Activated T-cell treated with anti-CD3 and anti-CD28 coated beads, Interleukin-2, amount 50 U/mL, for 48 hours (primary cell): ENCODE results near the gene MRPL55.

ENCODE experiments used
- DNase-seq, 2 experiments: peaks; one replicate each; pipeline ENCODE4 v3.0.0-alpha.2; 2020

Gene MRPL55

GRCh38 chr1:228147768-228148167, 38.7 kb upstream of the MRPL55 start:
- no peak for DNase-seq

- no peak for DNase-seq
Measured at GRCh38 chr1:228147151-228147693, 38.1 kb upstream of the MRPL55 start.

- DNase-seq = no peak
Measured at GRCh38 chr1:228146417-228147150, 37.5 kb upstream of the MRPL55 start.

GRCh38 chr1:228145463-228146416, 36.6 kb upstream of the MRPL55 start:
- DNase-seq = no peak

- no peak for DNase-seq
Measured at GRCh38 chr1:228144993-228145343, 35.9 kb upstream of the MRPL55 start.

GRCh38 chr1:228144193-228144992, 35.3 kb upstream of the MRPL55 start:
- no peak for DNase-seq

- DNase-seq = no peak
Measured at GRCh38 chr1:228143480-228144192, 34.5 kb upstream of the MRPL55 start.

GRCh38 chr1:228142701-228143136, 33.6 kb upstream of the MRPL55 start:
- no peak for DNase-seq

GRCh38 chr1:228142155-228142691, 33.1 kb upstream of the MRPL55 start:
- DNase-seq = no peak

GRCh38 chr1:228141226-228142044, 32.3 kb upstream of the MRPL55 start:
- peak in 1 of 2 experiments; percentile 50 for DNase-seq

- peak; percentile 49 to 50 for DNase-seq
Measured at GRCh38 chr1:228140724-228141225, 31.7 kb upstream of the MRPL55 start.

GRCh38 chr1:228139931-228140723, 31.0 kb upstream of the MRPL55 start, which contains the start of gene GUK1:
Gene GUK1, plus strand, starts transcription at chr1:228140279. Its CDS starts 24 bp downstream, at chr1:228140303.
- DNase-seq = peak; percentile 99 to 100

GRCh38 chr1:228139406-228139930, 30.4 kb upstream of the MRPL55 start:
- DNase-seq = no peak

- DNase-seq = no peak
Measured at GRCh38 chr1:228136901-228137300, 27.8 kb upstream of the MRPL55 start.

- DNase-seq = no peak
Measured at GRCh38 chr1:228134591-228134990, 25.5 kb upstream of the MRPL55 start.

- DNase-seq = no peak
Measured at GRCh38 chr1:228131766-228132165, 22.7 kb upstream of the MRPL55 start.

- DNase-seq = no peak
Measured at GRCh38 chr1:228125185-228125584, 16.1 kb upstream of the MRPL55 start.

- DNase-seq = no peak
Measured at GRCh38 chr1:228123505-228123904, 14.4 kb upstream of the MRPL55 start.

GRCh38 chr1:228122921-228123441, 13.9 kb upstream of the MRPL55 start:
- no peak for DNase-seq
